Effector memory CD4-positive, alpha-beta T cell (primary cell): Measurements from ENCODE around the gene MCU.
"Not testable (repeated sequence)": the region's sequence is repeated elsewhere in the genome, so short reads cannot be mapped to it uniquely, and the experiment has no call there.

ENCODE experiments used
- DNase-seq, 3 donors: peaks; one replicate each; pipeline ENCODE4 v3.0.0-alpha.2; 2020
- H3K27ac ChIP-seq: 2 replicates; pipeline ENCODE4 v1.7.0; 2013; ENCODE audit warnings: mild to moderate bottlenecking, low read length, moderate library complexity; ENCODE audit not compliant: insufficient read depth, poor library complexity, severe bottlenecking
- H3K27me3 ChIP-seq: replicated peaks from 2 replicates; pipeline ENCODE4 v1.7.0; 2013; ENCODE audit warnings: mild to moderate bottlenecking, low read length; ENCODE audit not compliant: insufficient read depth, control insufficient read depth, poor library complexity, severe bottlenecking
- H3K36me3 ChIP-seq: 2 replicates; pipeline ENCODE4 v1.7.0; 2013; ENCODE audit warnings: mild to moderate bottlenecking, low read length, moderate library complexity; ENCODE audit not compliant: control insufficient read depth, insufficient read depth
- H3K4me1 ChIP-seq: 2 replicates; pipeline ENCODE4 v1.7.0; 2013; ENCODE audit warnings: low read length, mild to moderate bottlenecking; ENCODE audit not compliant: control insufficient read depth, insufficient read depth, poor library complexity, severe bottlenecking
- H3K4me3 ChIP-seq: 2 replicates; pipeline ENCODE4 v1.7.0; 2013; ENCODE audit warnings: low read length, low read depth, mild to moderate bottlenecking; ENCODE audit not compliant: insufficient read depth, poor library complexity, severe bottlenecking
- H3K9me3 ChIP-seq: 2 replicates; pipeline ENCODE4 v1.7.0; 2013; ENCODE audit warnings: mild to moderate bottlenecking, low read length, moderate library complexity; ENCODE audit not compliant: control insufficient read depth
- total RNA-seq, 3 donors: gene quantifications; one replicate each; lab custom pipeline; 2026; lab: John Stamatoyannopoulos, UW

MCU gene
- total RNA-seq, result 12.8 to 17.8 (median 14.9) reads per million in 3 donors

DNA sequence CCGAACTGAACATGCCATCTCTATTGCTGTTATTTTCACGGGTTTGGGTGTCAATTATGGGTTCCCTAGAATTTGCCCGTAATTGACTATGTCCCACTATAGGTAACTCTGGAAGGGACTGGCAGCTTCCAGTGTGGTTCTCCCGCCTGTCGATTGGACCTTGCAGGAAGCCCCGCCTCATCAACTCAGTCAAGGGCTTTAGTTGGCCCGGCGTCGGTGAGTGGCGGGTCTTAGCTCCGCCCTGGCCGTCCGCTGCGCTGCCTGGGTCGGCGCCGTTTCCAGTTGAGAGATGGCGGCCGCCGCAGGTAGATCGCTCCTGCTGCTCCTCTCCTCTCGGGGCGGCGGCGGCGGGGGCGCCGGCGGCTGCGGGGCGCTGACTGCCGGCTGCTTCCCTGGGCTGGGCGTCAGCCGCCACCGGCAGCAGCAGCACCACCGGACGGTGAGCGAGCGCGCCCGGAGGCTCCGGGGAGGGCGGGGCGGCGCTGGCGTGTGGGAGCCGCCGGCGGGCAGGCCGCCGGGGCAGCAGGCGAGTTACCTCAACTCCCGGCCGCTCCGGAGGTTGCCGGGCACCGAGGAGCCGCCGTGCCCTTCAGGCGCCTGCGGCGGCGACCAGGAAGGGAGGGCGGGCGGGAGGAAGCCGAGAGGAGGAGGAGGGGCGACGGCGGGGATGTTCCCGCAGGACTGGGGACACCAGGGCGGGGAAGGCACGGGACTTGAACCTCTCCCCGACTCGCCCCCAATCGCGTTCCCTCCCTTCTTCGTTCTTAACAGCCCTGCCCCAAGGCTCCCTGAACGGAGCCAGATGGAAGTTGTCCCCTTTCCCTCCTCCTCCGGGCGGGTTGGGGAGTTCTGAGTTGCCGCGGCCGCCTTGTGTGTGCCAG, at the start of gene MCU:
MCU (plus strand) TSS at position 281 of the 881 bp plus-strand sequence; CDS start at position 290, 9 bp downstream.
- H3K4me1 ChIP-seq, result peaks cover 4% of the 10 kb centered on the region
- H3K36me3 ChIP-seq, result no peaks in the 10 kb centered on the region
- H3K27ac ChIP-seq, result peak within 1 kb of the TSS; percentile 60
- no peaks in the 10 kb centered on the region for H3K9me3 ChIP-seq
- peak; percentile 76 to 88 (median 85) for DNase-seq
- H3K4me3 ChIP-seq, result peak within 1 kb of the TSS; percentile 85
- H3K27me3 ChIP-seq, result no peaks in the 10 kb centered on the region

GRCh38 chr10:72642318-72642717, 49.6 kb upstream of the MCU start:
- Histone ChIP-seq H3K27ac (no peak overlapping the region), H3K36me3 (no peaks in the 10 kb centered on the region), H3K9me3 (no peaks in the 10 kb centered on the region), H3K27me3 (no peaks in the 10 kb centered on the region), H3K4me1 (no peaks in the 10 kb centered on the region), H3K4me3 (no peak overlapping the region)
- no peak for DNase-seq

DNA sequence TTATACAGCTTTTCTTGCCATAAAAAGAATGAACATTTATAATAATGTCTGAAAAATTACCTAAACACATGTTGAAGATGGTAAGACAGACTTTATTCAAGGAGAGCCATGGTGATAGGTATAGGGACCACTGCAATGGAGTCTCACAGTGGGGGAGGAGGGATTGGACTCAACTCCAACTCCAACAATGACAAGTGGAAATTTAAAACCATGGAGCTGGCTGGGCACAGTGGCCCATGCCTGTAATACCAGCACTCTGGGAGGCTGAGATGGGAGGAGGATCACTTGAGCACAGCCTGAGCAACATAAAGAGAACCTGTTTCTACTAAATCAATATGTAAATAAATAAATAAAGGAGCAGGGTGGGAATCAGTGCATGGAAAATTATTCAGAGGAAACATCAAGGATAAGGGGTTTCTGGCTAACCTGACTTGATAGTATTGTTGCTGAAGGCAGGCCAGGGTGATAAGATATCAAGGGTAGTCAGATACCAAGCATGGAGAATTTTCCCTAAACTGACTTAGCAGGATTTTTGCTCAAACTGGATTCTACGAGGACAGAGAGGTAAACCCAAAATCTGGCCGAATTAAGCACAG, 46.6 kb upstream of the MCU start:
- H3K9me3 ChIP-seq, result no peaks in the 10 kb centered on the region
- H3K36me3 ChIP-seq, result no peaks in the 10 kb centered on the region
- DNase-seq, result no peak
- H3K27ac ChIP-seq, result no peak overlapping the region
- H3K27me3 ChIP-seq, result no peaks in the 10 kb centered on the region
- no peak overlapping the region for H3K4me3 ChIP-seq
- no peaks in the 10 kb centered on the region for H3K4me1 ChIP-seq

DNA sequence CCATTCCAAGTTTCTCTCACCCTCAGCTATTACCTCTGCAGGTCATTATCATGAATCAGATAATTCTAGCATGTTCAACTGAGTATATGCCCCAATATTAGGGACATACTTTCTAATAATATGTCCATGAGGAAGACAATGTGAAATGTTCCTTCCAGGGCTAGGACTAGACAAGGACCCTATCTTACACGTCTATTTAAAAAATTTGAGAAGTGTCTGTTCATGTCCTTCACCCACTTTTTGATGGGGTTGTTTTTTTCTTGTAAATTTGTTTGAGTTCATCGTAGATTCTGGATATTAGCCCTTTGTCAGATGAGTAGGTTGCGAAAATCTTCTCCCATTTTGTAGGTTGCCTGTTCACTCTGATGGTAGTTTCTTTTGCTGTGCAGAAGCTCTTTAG, 45.0 kb upstream of the MCU start:
- not testable (repeated sequence) for H3K4me1 ChIP-seq, DNase-seq, H3K9me3 ChIP-seq, H3K4me3 ChIP-seq, H3K36me3 ChIP-seq, H3K27me3 ChIP-seq, H3K27ac ChIP-seq

- Histone ChIP-seq H3K27ac (no peak overlapping the region), H3K36me3 (no peaks in the 10 kb centered on the region), H3K4me3 (no peak overlapping the region), H3K27me3 (no peaks in the 10 kb centered on the region), H3K4me1 (no peaks in the 10 kb centered on the region), H3K9me3 (no peaks in the 10 kb centered on the region)
- no peak for DNase-seq
These were observed 43.6 kb upstream of the MCU start for GRCh38 chr10:72648301-72648700.

- Histone ChIP-seq H3K27ac (no peak overlapping the region), H3K9me3 (no peaks in the 10 kb centered on the region), H3K4me1 (no peaks in the 10 kb centered on the region), H3K27me3 (no peaks in the 10 kb centered on the region), H3K4me3 (no peak overlapping the region), H3K36me3 (no peaks in the 10 kb centered on the region)
- no peak for DNase-seq
These were observed 42.7 kb upstream of the MCU start for GRCh38 chr10:72649291-72649690.

DNA sequence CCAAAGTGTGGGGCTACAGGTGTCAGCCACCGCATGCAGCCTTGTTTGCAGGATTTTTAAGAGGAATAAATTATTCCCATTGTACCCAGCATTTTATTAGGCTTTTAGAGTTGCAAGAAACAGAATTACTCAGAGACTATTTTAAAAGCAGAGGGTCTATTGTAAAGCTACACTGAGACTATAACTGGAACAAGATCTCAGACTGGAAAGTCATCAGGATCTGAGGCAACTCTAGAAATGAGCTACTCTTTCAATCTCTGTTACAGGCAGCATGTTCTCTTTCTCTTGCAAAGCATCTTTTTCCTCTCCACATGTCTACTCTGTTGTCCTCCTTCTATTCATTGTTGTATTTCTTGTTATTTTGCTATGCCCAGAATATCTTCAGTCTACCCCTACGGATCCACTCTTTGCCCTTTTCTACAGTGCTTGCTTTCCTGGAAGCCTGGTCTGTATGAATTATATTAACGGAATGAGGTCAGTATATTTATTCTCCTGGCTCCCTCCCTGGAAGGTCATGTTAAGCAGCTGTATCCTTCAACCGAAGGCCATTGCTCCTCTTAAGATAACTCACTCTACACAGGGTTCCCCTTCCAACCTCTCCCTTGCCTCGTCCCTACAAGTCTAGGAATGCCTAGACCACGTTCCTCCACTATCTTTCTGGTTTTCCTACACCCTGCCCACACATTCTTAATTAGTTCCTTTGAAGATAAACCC, 38.4 kb upstream of the MCU start:
- Histone ChIP-seq H3K36me3 (no peaks in the 10 kb centered on the region), H3K27me3 (no peaks in the 10 kb centered on the region)

DNA sequence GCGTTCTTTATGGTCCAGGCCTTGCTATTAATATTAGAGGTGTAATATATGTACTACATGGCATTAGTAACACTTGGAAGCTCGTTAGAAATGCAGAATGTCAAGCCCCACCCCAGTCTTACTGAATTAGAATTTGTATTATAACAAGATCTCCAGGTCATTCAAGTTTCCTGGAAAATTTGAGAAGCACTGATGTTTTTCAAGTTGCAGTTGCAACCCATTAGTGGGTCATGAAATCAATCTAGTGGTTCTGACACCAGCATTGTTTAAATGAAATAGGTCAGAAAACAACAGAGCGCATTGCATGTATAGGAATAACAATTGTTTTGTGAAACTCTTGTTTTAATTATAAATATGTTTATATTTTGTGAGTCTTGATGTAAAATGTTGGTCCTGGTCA, 37.2 kb upstream of the MCU start:
- no peak overlapping the region for H3K27ac ChIP-seq
- no peaks in the 10 kb centered on the region for H3K36me3 ChIP-seq
- no peak overlapping the region for H3K4me3 ChIP-seq
- DNase-seq, result no peak
- no peaks in the 10 kb centered on the region for H3K9me3 ChIP-seq
- H3K27me3 ChIP-seq, result no peaks in the 10 kb centered on the region
- H3K4me1 ChIP-seq, result no peaks in the 10 kb centered on the region

More for the DNA sequence above, 38.4 kb upstream of the MCU start:
- DNase-seq, result no peak
- Histone ChIP-seq H3K9me3 (no peaks in the 10 kb centered on the region), H3K27ac (no peak overlapping the region), H3K4me1 (no peaks in the 10 kb centered on the region), H3K4me3 (no peak overlapping the region)

GRCh38 chr10:72658696-72659400, 33.1 kb upstream of the MCU start:
- Histone ChIP-seq H3K9me3 (no peaks in the 10 kb centered on the region), H3K27ac (no peak overlapping the region), H3K27me3 (no peaks in the 10 kb centered on the region), H3K36me3 (no peaks in the 10 kb centered on the region), H3K4me1 (no peaks in the 10 kb centered on the region), H3K4me3 (no peak overlapping the region)
- no peak for DNase-seq
